Keratinocyte (primary cell): ENCODE measurements around the gene TUBA4B.

Source experiments
- EZH2 ChIP-seq: IDR thresholded peaks from one replicate; pipeline ENCODE4 v1.6.1; 2012; ENCODE audit warnings: inconsistent platforms, mild to moderate bottlenecking, low read length, moderate library complexity
- TF ChIP-seq, protein P1 (sequence below), 3 experiments: IDR thresholded peaks in 1 of 3; conservative IDR thresholded peaks in 1 of 3; optimal IDR thresholded peaks in 1 of 3; 2 replicates in 2 of 3; 3 replicates in 1 of 3; pipeline versions ENCODE3 to v1.5.1; 2011; ENCODE audit warnings: low read length in 3 of 3, mild to moderate bottlenecking in 3 of 3, moderate library complexity in 2 of 3, control low read depth in 1 of 3, inconsistent platforms in 1 of 3; ENCODE audit not compliant: insufficient read depth in 2 of 3; ENCODE audit errors: extremely low read depth in 1 of 3

DNA sequence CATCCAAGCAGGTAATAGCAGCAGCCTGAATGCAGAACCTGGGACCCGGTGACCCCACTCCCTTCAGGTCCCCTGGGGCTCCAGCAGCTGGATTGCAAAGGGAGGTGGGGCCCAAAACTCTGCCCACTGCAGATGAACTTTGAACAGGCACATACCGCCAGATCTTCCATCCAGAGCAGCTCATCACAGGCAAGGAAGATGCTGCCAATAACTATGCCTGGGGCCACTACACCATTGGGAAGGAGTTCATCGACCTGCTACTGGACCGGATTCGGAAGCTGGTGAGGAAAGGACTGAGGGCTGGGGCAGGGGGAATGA lies 17.0 kb downstream of the TUBA4B start:
- TF ChIP-seq, protein P1, sequence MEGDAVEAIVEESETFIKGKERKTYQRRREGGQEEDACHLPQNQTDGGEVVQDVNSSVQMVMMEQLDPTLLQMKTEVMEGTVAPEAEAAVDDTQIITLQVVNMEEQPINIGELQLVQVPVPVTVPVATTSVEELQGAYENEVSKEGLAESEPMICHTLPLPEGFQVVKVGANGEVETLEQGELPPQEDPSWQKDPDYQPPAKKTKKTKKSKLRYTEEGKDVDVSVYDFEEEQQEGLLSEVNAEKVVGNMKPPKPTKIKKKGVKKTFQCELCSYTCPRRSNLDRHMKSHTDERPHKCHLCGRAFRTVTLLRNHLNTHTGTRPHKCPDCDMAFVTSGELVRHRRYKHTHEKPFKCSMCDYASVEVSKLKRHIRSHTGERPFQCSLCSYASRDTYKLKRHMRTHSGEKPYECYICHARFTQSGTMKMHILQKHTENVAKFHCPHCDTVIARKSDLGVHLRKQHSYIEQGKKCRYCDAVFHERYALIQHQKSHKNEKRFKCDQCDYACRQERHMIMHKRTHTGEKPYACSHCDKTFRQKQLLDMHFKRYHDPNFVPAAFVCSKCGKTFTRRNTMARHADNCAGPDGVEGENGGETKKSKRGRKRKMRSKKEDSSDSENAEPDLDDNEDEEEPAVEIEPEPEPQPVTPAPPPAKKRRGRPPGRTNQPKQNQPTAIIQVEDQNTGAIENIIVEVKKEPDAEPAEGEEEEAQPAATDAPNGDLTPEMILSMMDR (optimal IDR thresholded peaks at IDR 0.05 in 1 of 3, IDR thresholded peaks at IDR 0.05 in 1 of 3, conservative IDR thresholded peaks at IDR 0.05 in 1 of 3; ENCODE audit: extremely low read depth in 1 of 3, insufficient read depth in 2 of 3, low read length in 3 of 3): no peak
- TF ChIP-seq EZH2: no peak
